Nephron progenitor cell (in vitro differentiated cells): ENCODE data around the gene NRARP.
A peak's percentile ranks its signal among the peaks of the same experiment; 100 is the strongest.

Source experiments
- DNase-seq: peaks from one replicate; pipeline ENCODE4 v3.0.0; 2021
- H3K27ac Mint-ChIP-seq: 2 replicates; pipeline ENCODE4 v1.8.0; 2021; ENCODE audit warnings: mild to moderate bottlenecking, moderate library complexity, mixed read lengths
- H3K27me3 Mint-ChIP-seq: 2 replicates; pipeline ENCODE4 v1.8.0; 2021; ENCODE audit warnings: mild to moderate bottlenecking, low read depth, mixed read lengths; ENCODE audit not compliant: poor library complexity
- H3K36me3 Mint-ChIP-seq: 2 replicates; pipeline ENCODE4 v1.8.0; 2021; ENCODE audit warnings: low read depth, mixed read lengths
- H3K4me1 Mint-ChIP-seq: 2 replicates; pipeline ENCODE4 v1.8.0; 2021; ENCODE audit warnings: mixed read lengths
- H3K4me3 Mint-ChIP-seq: 2 replicates; pipeline ENCODE4 v1.8.0; 2021; ENCODE audit warnings: mild to moderate bottlenecking, moderate library complexity, mixed read lengths
- H3K9me3 Mint-ChIP-seq: 2 replicates; pipeline ENCODE4 v1.8.0; 2021; ENCODE audit warnings: mild to moderate bottlenecking, moderate library complexity, mixed read lengths
- CTCF ChIP-seq: fragments of 200-600 bp; sonication (generic); IDR thresholded peaks from 2 replicates; pipeline ENCODE4 v1.5.0; 2021; ENCODE audit warnings: antibody characterized with exemption

NRARP gene

GRCh38 chr9:137315581-137316011, 13.5 kb upstream of the NRARP start:
- no peak for TF ChIP-seq CTCF
- DNase-seq = no peak
- peaks cover 19% of the 10 kb centered on the region for H3K4me1 Mint-ChIP-seq
- H3K36me3 Mint-ChIP-seq = no peaks in the 10 kb centered on the region
- H3K27ac Mint-ChIP-seq = no peak overlapping the region
- H3K27me3 Mint-ChIP-seq = no peaks in the 10 kb centered on the region
- no peaks in the 10 kb centered on the region for H3K9me3 Mint-ChIP-seq
- H3K4me3 Mint-ChIP-seq = no peak overlapping the region

GRCh38 chr9:137314561-137315560, 12.8 kb upstream of the NRARP start:
- no peak overlapping the region for H3K27ac Mint-ChIP-seq
- H3K4me1 Mint-ChIP-seq = peaks cover 19% of the 10 kb centered on the region
- no peaks in the 10 kb centered on the region for H3K36me3 Mint-ChIP-seq

GRCh38 chr9:137313956-137314560, 12.0 kb upstream of the NRARP start:
- no peak for TF ChIP-seq CTCF
- H3K4me3 Mint-ChIP-seq = no peak overlapping the region
- H3K4me1 Mint-ChIP-seq = peaks cover 15% of the 10 kb centered on the region
- H3K36me3 Mint-ChIP-seq = no peaks in the 10 kb centered on the region
- H3K27me3 Mint-ChIP-seq = no peaks in the 10 kb centered on the region
- no peak overlapping the region for H3K27ac Mint-ChIP-seq
- no peak for DNase-seq
- no peaks in the 10 kb centered on the region for H3K9me3 Mint-ChIP-seq

More at GRCh38 chr9:137314561-137315560, 12.8 kb upstream of the NRARP start:
- Mint-ChIP-seq H3K4me3 (no peak overlapping the region), H3K27me3 (no peaks in the 10 kb centered on the region), H3K9me3 (no peaks in the 10 kb centered on the region)
- DNase-seq = peak; percentile 45
- no peak for TF ChIP-seq CTCF

- Mint-ChIP-seq H3K9me3 (no peaks in the 10 kb centered on the region), H3K4me3 (no peak overlapping the region), H3K36me3 (no peaks in the 10 kb centered on the region), H3K27me3 (no peaks in the 10 kb centered on the region), H3K4me1 (peaks cover 16% of the 10 kb centered on the region), H3K27ac (peak overlapping the region; percentile 81)
- no peak for DNase-seq
- no peak for TF ChIP-seq CTCF
These were observed 11.4 kb upstream of the NRARP start for GRCh38 chr9:137313326-137313936.

- no peak overlapping the region for H3K4me3 Mint-ChIP-seq
- TF ChIP-seq CTCF = no peak
These were observed 10.8 kb upstream of the NRARP start for GRCh38 chr9:137312852-137313325.

More at GRCh38 chr9:137312852-137313325, 10.8 kb upstream of the NRARP start:
- Mint-ChIP-seq H3K36me3 (no peaks in the 10 kb centered on the region), H3K27me3 (no peaks in the 10 kb centered on the region), H3K4me1 (peaks cover 21% of the 10 kb centered on the region), H3K9me3 (no peaks in the 10 kb centered on the region), H3K27ac (no peak overlapping the region)
- no peak for DNase-seq
